ENCODE data around the gene MSH3. TPM values are rescaled to one million over a fixed set of nuclear protein-coding genes. Genes with fewer than 3 reads are reported as not detected.

MSH3 gene
- total and polyA plus RNA-seq, 2 of the 8 experiments (the other 6 are each of a cell fraction or from before 2014, with no cell fraction given), result 3.6 to 22.6 TPM

GRCh38 chr5:80619086-80619485 lies 35.4 kb upstream of the MSH3 start:
- H4K8ac ChIP-seq (ENCODE audit: extremely low read depth, insufficient read depth, low read length), result no peak overlapping the region
- ChIA-PET POLR2A (ENCODE audit: partially characterized antibody) (interaction anchor here (2.4 kb wide), 1 partner anchor 10 kb away, joined by 6 read pairs; no protein-coding TSS in a partner anchor), CTCF (ENCODE audit: partially characterized antibody) (no interaction called here)
- WGBS, 2 experiments (ENCODE audit: extremely low coverage in 1 of 2, insufficient coverage in 1 of 2, insufficient read length in 1 of 2, insufficient replicate concordance in 2 of 2, low coverage in 1 of 2, low lambda C conversion rate in 2 of 2, missing lambda C conversion rate in 1 of 2), result 90% methylated on average over 1 of the region's 1 CpG; no CpG with 5 or more reads in 1 of the 2 experiments
- no peak overlapping the region for H3K23ac ChIP-seq (ENCODE audit: insufficient read length)
- no peak overlapping the region for H3K9ac ChIP-seq (replicated peaks in 1 of 4; ENCODE audit: extremely low read depth in 1 of 4, low read depth in 3 of 4, low read length in 3 of 4)
- H3K23me2 ChIP-seq (ENCODE audit: low read depth, low read length), result no peaks in the 10 kb centered on the region
- no peaks in the 10 kb centered on the region for H3K79me2 ChIP-seq (ENCODE audit: control insufficient read depth in 1 of 2, insufficient read depth in 2 of 2, low read length in 2 of 2)
- H3K4me2 ChIP-seq (ENCODE audit: insufficient read depth in 1 of 2, low read depth in 2 of 2, low read length in 2 of 2), result no peak overlapping the region
- no peak overlapping the region for H2BK5ac ChIP-seq (ENCODE audit: low read depth, low read length)
- no peak overlapping the region for H2BK20ac ChIP-seq (ENCODE audit: low read length)
- no peak overlapping the region for H4K5ac ChIP-seq (ENCODE audit: insufficient read length, low read depth, low read length)
- H4K20me1 ChIP-seq (replicated peaks in 1 of 2; ENCODE audit: control insufficient read depth in 1 of 2, insufficient read depth in 2 of 2, low read length in 2 of 2), result no peaks in the 10 kb centered on the region
- no peak overlapping the region for H2AK5ac ChIP-seq (ENCODE audit: low read depth, low read length)
- no peak overlapping the region for H3K56ac ChIP-seq (replicated peaks; ENCODE audit: insufficient read length, low read depth, low read length)
- DNase-seq (ENCODE audit: low read depth in 1 of 2, low spot score in 2 of 2) (no peak), FAIRE-seq (no peak)
- H3K4ac ChIP-seq (replicated peaks; ENCODE audit: insufficient read length, low read depth, low read length), result no peak overlapping the region
- H3K4me1 ChIP-seq (replicated peaks in 1 of 4; ENCODE audit: control insufficient read depth in 3 of 4, insufficient read depth in 4 of 4, low read length in 3 of 4), result no peaks in the 10 kb centered on the region
- no peak overlapping the region for H2BK120ac ChIP-seq (replicated peaks; ENCODE audit: low read depth, low read length)
- no peaks in the 10 kb centered on the region for H3K27me3 ChIP-seq (replicated peaks in 1 of 4; ENCODE audit: control insufficient read depth in 3 of 4, extremely low read depth in 1 of 4, insufficient read depth in 3 of 4, low read length in 3 of 4)
- H2AFZ ChIP-seq (ENCODE audit: low read length), result no peak overlapping the region
- no peak overlapping the region for H3K4me3 ChIP-seq (ENCODE audit: extremely low read depth in 1 of 4, insufficient read depth in 2 of 4, low read depth in 3 of 4, low read length in 4 of 4)
- H3K36me3 ChIP-seq (ENCODE audit: control insufficient read depth in 2 of 4, insufficient read depth in 4 of 4, low read length in 3 of 4), result no peaks in the 10 kb centered on the region
- no peak overlapping the region for H2BK15ac ChIP-seq (ENCODE audit: low read length)
- H2BK12ac ChIP-seq (ENCODE audit: low read depth, low read length), result no peak overlapping the region
- no peaks in the 10 kb centered on the region for H3K79me1 ChIP-seq (ENCODE audit: low read depth, low read length)
- H3K27ac ChIP-seq (ENCODE audit: low read depth, low read length), result no peak overlapping the region
- H3K18ac ChIP-seq (ENCODE audit: extremely low read depth, low read length), result no peak overlapping the region
- H4K91ac ChIP-seq (replicated peaks; ENCODE audit: insufficient read length, low read length), result no peak overlapping the region
- H3K14ac ChIP-seq (ENCODE audit: insufficient read length), result no peak overlapping the region
- no peaks in the 10 kb centered on the region for H3K9me3 ChIP-seq (ENCODE audit: insufficient read depth in 2 of 2, low read depth in 1 of 2, low read length in 1 of 2)
- no peak for TF ChIP-seq RFX5 (IDR thresholded peaks at IDR 0.05; ENCODE audit: borderline replicate concordance, low read depth, low read length)
- TF ChIP-seq SRF (IDR thresholded peaks at IDR 0.05; ENCODE audit: low read depth, low read length), result no peak

Measured in H1 (cell line).